Activated CD4-positive, alpha-beta T cell treated with anti-CD3 and anti-CD28 coated beads, Interleukin-10, Interleukin-2, amounts not matched to agents 100 ng/mL and 50 ng/mL, durations not matched to agents 16 hours and 8 hours (primary cell): Measurements from ENCODE around the gene DMKN.

Source experiments
- DNase-seq: peaks from one replicate; pipeline ENCODE4 v3.0.0-alpha.2; 2020

DMKN gene

GRCh38 chr19:35460608-35461007 is 52.8 kb downstream of the DMKN start:
- DNase-seq = no peak

DNA sequence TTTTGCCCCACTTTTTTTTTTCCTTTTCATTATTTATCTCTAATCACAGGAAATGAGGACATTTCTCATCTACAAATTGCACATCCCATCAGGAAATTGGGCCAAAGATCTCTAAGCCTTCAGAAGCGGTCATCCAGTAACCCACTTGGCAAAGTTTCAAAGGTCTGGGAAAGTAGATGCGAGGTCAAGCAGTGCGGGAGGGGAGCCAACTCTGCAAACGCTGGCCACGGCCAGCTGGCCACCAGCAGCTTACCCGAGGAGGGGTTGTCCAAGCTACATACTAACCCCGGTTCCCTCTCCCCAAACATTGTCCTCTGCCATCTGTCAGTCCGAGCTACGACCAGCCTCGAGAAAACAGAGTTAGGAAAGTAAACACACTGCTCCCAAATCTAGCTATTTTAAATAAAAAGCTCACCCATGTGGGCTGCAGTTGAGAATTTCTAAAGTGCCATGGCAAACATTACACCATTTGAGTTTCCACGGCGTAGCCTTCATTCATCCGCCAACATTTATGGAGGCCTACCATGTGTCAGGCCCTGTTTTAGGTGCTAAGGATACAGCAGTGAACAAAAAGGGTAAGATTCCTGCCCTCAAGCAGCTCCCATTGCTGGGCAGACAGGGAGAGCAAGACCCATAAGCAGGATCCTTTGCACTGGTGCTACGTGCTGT is 53.9 kb downstream of the DMKN start:
- no peak for DNase-seq

GRCh38 chr19:35458731-35459391 is 54.6 kb downstream of the DMKN start:
- no peak for DNase-seq

GRCh38 chr19:35458192-35458591 is 55.3 kb downstream of the DMKN start:
- no peak for DNase-seq

- no peak for DNase-seq
Observed at GRCh38 chr19:35457173-35457572, 56.3 kb downstream of the DMKN start.

- no peak for DNase-seq
Observed at GRCh38 chr19:35455616-35456201, 57.7 kb downstream of the DMKN start.

- DNase-seq = no peak
Observed at GRCh38 chr19:35454663-35455062, 58.8 kb downstream of the DMKN start.

DNA sequence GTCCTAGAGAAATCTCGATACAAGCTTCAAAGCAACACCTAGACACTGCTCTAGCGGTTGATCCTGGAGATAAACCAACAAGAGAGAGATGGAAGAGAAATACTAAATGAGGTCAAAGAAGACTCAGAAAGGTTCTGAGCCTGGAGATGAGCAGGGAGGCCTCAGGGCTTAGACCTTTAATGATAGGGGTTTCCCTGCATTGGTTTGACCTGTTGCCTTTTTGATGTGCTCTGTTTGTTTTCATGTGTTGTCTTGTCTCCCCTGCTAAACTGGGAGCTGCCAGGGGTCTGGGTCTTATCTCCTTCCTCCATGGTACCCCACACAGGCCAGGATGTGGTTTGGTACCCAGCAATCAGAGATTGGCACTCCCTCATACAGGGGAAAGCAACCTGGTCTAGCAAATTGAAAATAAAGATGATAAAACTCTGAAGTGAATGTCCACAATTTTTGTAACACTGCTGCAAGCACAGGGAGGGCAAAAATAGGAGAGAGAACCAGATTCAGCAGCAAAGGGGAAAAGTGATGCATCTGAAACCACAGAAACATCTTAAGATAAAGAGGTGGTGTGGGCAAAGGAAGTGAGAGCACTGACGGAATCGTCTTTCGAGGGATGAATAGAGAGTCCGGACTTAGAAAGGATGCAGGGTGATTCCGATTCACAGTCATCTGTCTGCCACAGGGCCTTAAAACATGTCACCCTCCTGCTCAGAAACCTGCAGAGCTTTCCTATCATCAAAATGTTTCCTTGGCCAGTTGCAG is 61.9 kb downstream of the DMKN start:
- peak; percentile 63 for DNase-seq

DNA sequence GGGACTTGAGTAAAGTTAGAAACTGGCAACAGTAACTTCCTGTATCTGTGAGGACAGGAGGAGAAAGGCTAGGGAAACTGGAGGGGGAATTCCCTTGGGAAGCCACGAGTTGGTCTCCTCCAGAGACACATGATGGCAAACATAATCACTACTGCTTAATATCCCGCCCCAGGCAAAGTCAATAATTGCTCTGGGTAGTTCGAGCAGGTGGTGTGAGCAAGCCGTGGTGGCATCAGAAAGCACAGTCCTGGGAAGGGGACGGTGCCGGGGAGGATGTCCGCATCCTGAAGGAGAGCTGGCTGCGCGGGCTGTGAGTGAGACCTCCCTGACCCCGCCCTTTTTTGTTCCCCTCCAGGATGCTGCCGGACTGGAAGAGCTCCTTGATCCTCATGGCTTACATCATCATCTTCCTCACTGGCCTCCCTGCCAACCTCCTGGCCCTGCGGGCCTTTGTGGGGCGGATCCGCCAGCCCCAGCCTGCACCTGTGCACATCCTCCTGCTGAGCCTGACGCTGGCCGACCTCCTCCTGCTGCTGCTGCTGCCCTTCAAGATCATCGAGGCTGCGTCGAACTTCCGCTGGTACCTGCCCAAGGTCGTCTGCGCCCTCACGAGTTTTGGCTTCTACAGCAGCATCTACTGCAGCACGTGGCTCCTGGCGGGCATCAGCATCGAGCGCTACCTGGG is 63.9 kb downstream of the DMKN start:
- DNase-seq = no peak

GRCh38 chr19:35447606-35448469 is 65.6 kb downstream of the DMKN start, which contains the start of gene FFAR2:
Gene FFAR2 (plus strand): TSS chr19:35448257. CDS start chr19:35449715, 1,458 bp downstream.
- DNase-seq = no peak
